SK-N-MC (cell line): Measurements from ENCODE around the gene CACNB4.

Source experiments
- EZH2 ChIP-seq: fragments of 200-600 bp; sonication (generic); IDR thresholded peaks from one replicate; pipeline ENCODE4 v1.6.1; 2017; ENCODE audit warnings: antibody characterized with exemption
- FOXP2 ChIP-seq: optimal IDR thresholded peaks from 2 replicates; pipeline ENCODE3; 2011; ENCODE audit warnings: mild to moderate bottlenecking, moderate library complexity; ENCODE audit not compliant: insufficient read depth; ENCODE audit errors: extremely low read length, control extremely low read depth
- POLR2AphosphoS5 ChIP-seq: IDR thresholded peaks from 2 replicates; pipeline ENCODE4 v1.6.1; 2012; ENCODE audit warnings: mild to moderate bottlenecking, low read depth, low read length, borderline replicate concordance

DNA sequence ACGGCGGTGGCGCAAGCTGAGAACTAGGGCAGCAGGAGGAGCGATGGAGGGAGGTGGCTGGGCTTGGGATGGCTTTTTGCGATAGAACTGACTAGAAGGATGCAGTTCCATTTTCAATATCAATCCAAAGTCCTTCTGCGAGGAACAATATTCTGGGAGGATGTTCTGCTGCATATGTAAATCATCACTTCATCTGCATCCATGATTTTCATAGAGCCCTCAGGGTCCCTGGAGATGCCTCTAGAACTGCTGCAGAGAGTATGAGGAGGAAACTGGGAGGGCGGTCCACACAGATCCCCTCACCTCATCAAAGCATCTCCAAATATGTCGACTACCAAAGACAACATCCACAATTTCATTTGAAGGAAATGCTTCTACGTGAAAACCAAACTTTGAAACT lies 20.8 kb downstream of the CACNB4 start:
- TF ChIP-seq EZH2 (no peak), POLR2AphosphoS5 (no peak), FOXP2 (no peak)
